Measurements from ENCODE around the gene POLE.

DNA sequence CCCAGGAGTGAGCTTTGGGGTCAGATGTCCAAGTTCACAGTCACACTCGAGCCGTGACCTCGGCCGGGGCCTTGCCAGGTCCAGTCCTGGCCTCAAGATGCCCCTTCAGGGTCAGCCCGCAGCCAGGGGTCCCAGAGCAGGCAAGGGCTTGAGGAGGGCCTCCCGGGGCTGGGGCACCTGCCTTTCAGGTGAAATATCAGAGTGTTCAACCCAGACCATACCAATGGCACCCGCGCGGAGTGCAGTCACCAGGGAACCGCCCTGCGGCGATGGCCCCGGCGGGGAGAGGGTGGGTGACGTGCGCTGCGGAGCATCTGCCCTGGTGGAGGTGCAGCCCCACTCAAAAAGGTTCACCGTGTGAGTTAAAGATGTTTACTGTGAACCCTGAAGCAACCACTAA lies 93.6 kb downstream of the POLE start:
- TF ChIP-seq CTCF (conservative IDR thresholded peaks at IDR 0.05; ENCODE audit: low read length): no peak
- no peak for TF ChIP-seq EZH2phosphoT487 (IDR thresholded peaks at IDR 0.05; ENCODE audit: borderline replicate concordance, low read depth, low read length)
